Globus pallidus (tissue), 1 donor: Measurements from ENCODE around the gene ZDHHC7.

Experiments used
- DNase-seq: peaks from one replicate; pipeline ENCODE4 v3.0.0-alpha.2; 2015; ENCODE audit warnings: low spot score

Gene ZDHHC7

GRCh38 chr16:84964386-84965128 lies 46.8 kb downstream of the ZDHHC7 start:
- DNase-seq, result no peak

- DNase-seq, result no peak
These were observed 48.3 kb downstream of the ZDHHC7 start for GRCh38 chr16:84963066-84963465.

- no peak for DNase-seq
These were observed 50.4 kb downstream of the ZDHHC7 start for GRCh38 chr16:84960942-84961341.

- no peak for DNase-seq
These were observed 51.4 kb downstream of the ZDHHC7 start for GRCh38 chr16:84959784-84960417.

GRCh38 chr16:84959045-84959576 lies 52.2 kb downstream of the ZDHHC7 start:
- no peak for DNase-seq

- no peak for DNase-seq
These were observed 53.5 kb downstream of the ZDHHC7 start for GRCh38 chr16:84957792-84958191.

GRCh38 chr16:84957192-84957591 lies 54.1 kb downstream of the ZDHHC7 start:
- DNase-seq, result no peak

GRCh38 chr16:84955427-84955826 lies 55.9 kb downstream of the ZDHHC7 start:
- no peak for DNase-seq

- no peak for DNase-seq
These were observed 58.1 kb downstream of the ZDHHC7 start for GRCh38 chr16:84953190-84953746.

- DNase-seq, result peak; percentile 82
These were observed 58.8 kb downstream of the ZDHHC7 start for GRCh38 chr16:84952335-84953189.

- no peak for DNase-seq
These were observed 60.4 kb downstream of the ZDHHC7 start for GRCh38 chr16:84950906-84951305.

- no peak for DNase-seq
These were observed 61.4 kb downstream of the ZDHHC7 start for GRCh38 chr16:84949772-84950436.

- DNase-seq, result no peak
These were observed 62.3 kb downstream of the ZDHHC7 start for GRCh38 chr16:84948851-84949610.

GRCh38 chr16:84947996-84948850 lies 63.1 kb downstream of the ZDHHC7 start:
- DNase-seq, result no peak

GRCh38 chr16:84947022-84947421 lies 64.3 kb downstream of the ZDHHC7 start:
- DNase-seq, result peak; percentile 35

- no peak for DNase-seq
These were observed 67.7 kb downstream of the ZDHHC7 start for GRCh38 chr16:84943620-84944019.

- no peak for DNase-seq
These were observed 68.5 kb downstream of the ZDHHC7 start for GRCh38 chr16:84942786-84943185.

- no peak for DNase-seq
These were observed 69.4 kb downstream of the ZDHHC7 start for GRCh38 chr16:84941921-84942320.

- no peak for DNase-seq
These were observed 70.4 kb downstream of the ZDHHC7 start for GRCh38 chr16:84940670-84941551.
